HCT116 (cell line): ENCODE measurements around the gene CCDC197. TPM values are rescaled to one million over a fixed set of nuclear protein-coding genes. Genes with fewer than 3 reads are reported as not detected.
A peak's percentile ranks its signal among the peaks of the same experiment; 100 is the strongest.

Experiments
- ATAC-seq: fragments of 200-7000 bp; cut with Tn5 transposase; 2 replicates; pipeline ENCODE4 v1.9.1; 2020; ENCODE audit warnings: mild to moderate bottlenecking, moderate library complexity
- BruUV-seq: library from RNA; stranded (reverse); fragments of 400-500 nt; replicated peaks from 2 replicates; lab custom pipeline; 2021; lab: Mats Ljungman, UMichigan
- CTCF ChIA-PET: fragments of 300-600 bp; sonication (Branson Sonifier 250); formaldehyde crosslinking; loops from one replicate; lab custom pipeline; 2021; ENCODE audit warnings: antibody characterized with exemption; lab: Charles Lee
- POLR2A ChIA-PET: fragments of 300-600, 350-600 bp; sonication (Branson Sonifier 250); formaldehyde crosslinking; loops from one replicate; lab custom pipeline; 2021; ENCODE audit warnings: antibody characterized with exemption; lab: Charles Lee
- RAD21 ChIA-PET, 2 experiments: fragments of 300-600 bp; sonication (Branson Sonifier 250); formaldehyde crosslinking; loops; one replicate each; lab custom pipeline; 2023; ENCODE audit warnings: low total read pairs in 2 of 2; ENCODE audit not compliant: uncharacterized antibody in 2 of 2, unreplicated experiment in 2 of 2, low non-redundant PET in 1 of 2; lab: Charles Lee
- DNase-seq: peaks from one replicate; pipeline ENCODE4 v3.0.0-alpha.2; 2010; ENCODE audit warnings: low read depth, low spot score
- H2AFZ ChIP-seq: fragments of 200-600 bp; shearing (Covaris generic), sonication (generic); 2 replicates; pipeline ENCODE4 v1.6.1; 2017; ENCODE audit warnings: low read depth, mixed run types, mixed read lengths, antibody characterized with exemption, low read length; ENCODE audit not compliant: poor library complexity, severe bottlenecking
- H3K27ac ChIP-seq: 2 replicates; pipeline ENCODE4 v1.5.1; 2012; ENCODE audit warnings: low read depth, low read length
- H3K27me3 ChIP-seq: fragments of 200-600 bp; sonication (generic); 2 replicates; pipeline ENCODE4 v1.6.1; 2016; ENCODE audit warnings: mixed run types, low read length, mixed read lengths; ENCODE audit not compliant: insufficient read depth
- H3K36me3 ChIP-seq, 2 experiments: fragments of 200-500 bp in 1 of 2; fragments of 200-600 bp in 1 of 2; sonication (Bioruptor generic) in 1 of 2; sonication (generic) in 1 of 2; 2 replicates each; pipeline versions ENCODE4 v1.5.1 to v1.6.1; 2014 to 2016; ENCODE audit warnings: low read length in 2 of 2, inconsistent platforms in 1 of 2, mixed read lengths in 1 of 2, mixed run types in 1 of 2; ENCODE audit not compliant: insufficient read depth in 2 of 2, control insufficient read depth in 1 of 2
- H3K4me1 ChIP-seq, 2 experiments: fragments of 200-600 bp in 1 of 2; sonication (generic) in 1 of 2; 2 replicates each; pipeline versions ENCODE4 v1.5.1 to v1.6.1; 2012 to 2017; ENCODE audit warnings: low read length in 2 of 2, inconsistent platforms in 1 of 2, mild to moderate bottlenecking in 1 of 2, mixed read lengths in 1 of 2, mixed run types in 1 of 2, moderate library complexity in 1 of 2; ENCODE audit not compliant: insufficient read depth in 2 of 2, control insufficient read depth in 1 of 2
- H3K4me2 ChIP-seq: fragments of 200-600 bp; sonication (generic); 2 replicates; pipeline ENCODE4 v1.6.1; 2017; ENCODE audit warnings: mixed run types, low read length, mixed read lengths
- H3K4me3 ChIP-seq, 2 experiments: fragments of 200-600 bp in 1 of 2; sonication (generic) in 1 of 2; replicated peaks in 1 of 2; 2 replicates each; pipeline ENCODE4 v1.5.1; 2011 to 2016; ENCODE audit warnings: low read length in 2 of 2, control low read depth in 1 of 2, low read depth in 1 of 2, mild to moderate bottlenecking in 1 of 2, mixed read lengths in 1 of 2, mixed run types in 1 of 2
- H3K79me2 ChIP-seq: fragments of 200-600 bp; sonication (generic); 2 replicates; pipeline ENCODE4 v1.6.1; 2017; ENCODE audit warnings: mild to moderate bottlenecking, mixed run types, low read length, moderate library complexity, mixed read lengths; ENCODE audit not compliant: insufficient read depth
- H3K9ac ChIP-seq: fragments of 200-600 bp; sonication (generic); 2 replicates; pipeline ENCODE4 v1.6.1; 2016; ENCODE audit warnings: low read length, mixed read lengths
- H3K9me2 ChIP-seq: fragments of 200-600 bp; sonication (generic), shearing (Covaris generic); 2 replicates; pipeline ENCODE4 v1.6.1; 2017; ENCODE audit warnings: mixed run types, mild to moderate bottlenecking, moderate library complexity; ENCODE audit not compliant: insufficient read depth
- H3K9me3 ChIP-seq, 2 experiments: fragments of 200-500 bp in 1 of 2; fragments of 200-600 bp in 1 of 2; sonication (Bioruptor generic) in 1 of 2; sonication (generic) in 1 of 2; 2 replicates each; pipeline ENCODE4 v1.6.1; 2014 to 2017; ENCODE audit warnings: low read length in 2 of 2, mixed read lengths in 2 of 2, inconsistent platforms in 1 of 2, low read depth in 1 of 2, mild to moderate bottlenecking in 1 of 2, mixed run types in 1 of 2, moderate library complexity in 1 of 2; ENCODE audit not compliant: control insufficient read depth in 1 of 2, insufficient read depth in 1 of 2
- H4K20me1 ChIP-seq: fragments of 200-600 bp; sonication (generic), shearing (Covaris generic); 2 replicates; pipeline ENCODE4 v1.6.1; 2017; ENCODE audit warnings: mixed run types, mild to moderate bottlenecking, moderate library complexity; ENCODE audit not compliant: insufficient read depth
- ATF3 ChIP-seq: IDR thresholded peaks from 2 replicates; pipeline ENCODE4 v1.6.1; 2012
- CBX3 ChIP-seq: IDR thresholded peaks from 2 replicates; pipeline ENCODE4 v1.6.1; 2012; ENCODE audit warnings: low read depth
- CTCF ChIP-seq, 3 experiments: fragments of 200-600 bp in 1 of 3; sonication (generic) in 1 of 3; IDR thresholded peaks in 2 of 3; conservative IDR thresholded peaks in 1 of 3; 2 replicates each; pipeline ENCODE4 v1.5.1; 2012 to 2017; ENCODE audit warnings: low read depth in 2 of 3, low read length in 2 of 3, antibody characterized with exemption in 1 of 3, borderline replicate concordance in 1 of 3, control low read depth in 1 of 3, mild to moderate bottlenecking in 1 of 3, mixed read lengths in 1 of 3, mixed run types in 1 of 3, moderate library complexity in 1 of 3; ENCODE audit not compliant: insufficient read depth in 1 of 3
- ELF1 ChIP-seq: IDR thresholded peaks from 2 replicates; pipeline ENCODE4 v1.6.1; 2012; ENCODE audit warnings: low read depth, borderline replicate concordance
- EZH2phosphoT487 ChIP-seq: fragments of 200-600 bp; IDR thresholded peaks from 2 replicates; pipeline ENCODE4 v1.6.1; 2018; ENCODE audit warnings: antibody characterized with exemption, borderline replicate concordance
- FOSL1 ChIP-seq: IDR thresholded peaks from 2 replicates; pipeline ENCODE4 v1.6.1; 2012; ENCODE audit warnings: low read depth
- POLR2A ChIP-seq: IDR thresholded peaks from 2 replicates; pipeline ENCODE4 v1.7.0; 2011; ENCODE audit warnings: borderline replicate concordance; ENCODE audit not compliant: insufficient read depth, insufficient read length; ENCODE audit errors: extremely low read depth
- RAD21 ChIP-seq: IDR thresholded peaks from 2 replicates; pipeline ENCODE4 v1.6.1; 2012; ENCODE audit warnings: low read depth, mild to moderate bottlenecking
- SRF ChIP-seq: IDR thresholded peaks from 2 replicates; pipeline ENCODE4 v1.6.1; 2012; ENCODE audit warnings: low read depth
- YY1 ChIP-seq: IDR thresholded peaks from 2 replicates; pipeline ENCODE4 v1.6.1; 2011; ENCODE audit warnings: low read length, low read depth, moderate library complexity, mild to moderate bottlenecking; ENCODE audit not compliant: insufficient replicate concordance; ENCODE audit errors: extremely low read depth
- ZBTB33 ChIP-seq: IDR thresholded peaks from 2 replicates; pipeline ENCODE4 v1.6.1; 2011; ENCODE audit warnings: mild to moderate bottlenecking, low read length, moderate library complexity; ENCODE audit not compliant: insufficient replicate concordance; ENCODE audit errors: extremely low read depth
- ZFX ChIP-seq: fragments of 450-650 bp; IDR thresholded peaks from 2 replicates; pipeline ENCODE4 v1.6.1; 2017
- intact Hi-C: fragments of 100-400 bp; cut with micrococcal nuclease; formaldehyde crosslinking; loops from 2 replicates; pipeline ENCODE4 v1.10.0; 2022
- total RNA-seq: library from RNA; stranded (reverse); gene quantifications from one replicate; pipeline ENCODE4 v1.2.1, GENCODE V29; 2021; ENCODE audit not compliant: unreplicated experiment

Gene CCDC197
- total RNA-seq, 1 experiment from 2014 or later, result not detected

GRCh38 chr14:94051115-94051514 is 54.0 kb downstream of the CCDC197 start:
- no peak for ATAC-seq
- ChIA-PET POLR2A (no interaction called here), CTCF (interaction anchor here (1.3 to 1.8 kb wide), 3 partner anchors 15 to 86 kb away, joined by 5 to 20 read pairs (median 8); no protein-coding TSS in a partner anchor), RAD21 (interaction anchor here (0.7 to 2.0 kb wide), 3 partner anchors 15 to 86 kb away, joined by 3 to 5 read pairs (median 3); partner anchors contain the start of gene IFI27L2 (in 1 of the 2))
- no peaks in the 10 kb centered on the region for H3K4me1 ChIP-seq
- intact Hi-C loops, result loop anchor here (1.0 to 2.0 kb wide), 3 partner anchors 81 to 130 kb away; no protein-coding TSS in a partner anchor
- H3K4me2 ChIP-seq, result no peak overlapping the region
- no peak overlapping the region for H3K27ac ChIP-seq
- H3K9ac ChIP-seq, result no peak overlapping the region
- no peaks in the 10 kb centered on the region; the same call in 1 of the 2 replicates for H3K79me2 ChIP-seq
- H3K4me3 ChIP-seq, result no peak overlapping the region
- DNase-seq, result no peak
- H3K36me3 ChIP-seq, result peaks cover 37 to 66% of the 10 kb centered on the region in 2 experiments; a peak in 3 of 4 replicates
- no TSS peak for BruUV-seq
- H3K9me2 ChIP-seq, result no peaks in the 10 kb centered on the region
- no peaks in the 10 kb centered on the region for H3K27me3 ChIP-seq
- H4K20me1 ChIP-seq, result no peaks in the 10 kb centered on the region
- TF ChIP-seq YY1 (no peak), RAD21 (peak; percentile 39; the same call in 1 of the 2 replicates), CTCF (IDR thresholded peaks at IDR 0.05 in 2 of 3, conservative IDR thresholded peaks at IDR 0.05 in 1 of 3; ENCODE audit: borderline replicate concordance in 1 of 3, insufficient read depth in 1 of 3, low read depth in 2 of 3, low read length in 2 of 3) (peak; percentile 34 to 42 (median 37); a peak in 4 of 6 replicates)
- H2AFZ ChIP-seq, result no peak overlapping the region
- H3K9me3 ChIP-seq, result no peaks in the 10 kb centered on the region

- no peaks in the 10 kb centered on the region for H3K4me1 ChIP-seq
- no peaks in the 10 kb centered on the region; the same call in 1 of the 2 replicates for H3K79me2 ChIP-seq
- no TSS peak for BruUV-seq
- H3K27ac ChIP-seq, result no peak overlapping the region
- no peak overlapping the region for H3K4me3 ChIP-seq
- no peak for ATAC-seq
- ChIA-PET CTCF (interaction anchor here (0.7 to 1.8 kb wide), 4 partner anchors 14 to 435 kb away, joined by 3 to 20 read pairs (median 6); no protein-coding TSS in a partner anchor), RAD21 (interaction anchor here in 1 of 2 experiments (2.0 kb wide), 1 partner anchor 85 kb away, joined by 5 read pairs; no protein-coding TSS in a partner anchor), POLR2A (no interaction called here)
- intact Hi-C loops, result loop anchor here (1.0 to 2.0 kb wide), 3 partner anchors 81 to 129 kb away; no protein-coding TSS in a partner anchor
- H3K36me3 ChIP-seq, result peaks cover 41 to 72% of the 10 kb centered on the region in 2 experiments; a peak in 3 of 4 replicates
- H4K20me1 ChIP-seq, result no peaks in the 10 kb centered on the region
- H3K9ac ChIP-seq, result no peak overlapping the region
- H2AFZ ChIP-seq, result no peak overlapping the region
- H3K9me2 ChIP-seq, result no peaks in the 10 kb centered on the region
- H3K27me3 ChIP-seq, result no peaks in the 10 kb centered on the region
- no peak overlapping the region for H3K4me2 ChIP-seq
- no peak for DNase-seq
- H3K9me3 ChIP-seq, result no peaks in the 10 kb centered on the region
- TF ChIP-seq EZH2phosphoT487, result no peak
- TF ChIP-seq ZFX, result no peak
- no peak for TF ChIP-seq ZBTB33
- no peak for TF ChIP-seq SRF
- no peak for TF ChIP-seq ELF1
- no peak for TF ChIP-seq RAD21
- TF ChIP-seq ATF3, result no peak
- no peak for TF ChIP-seq CBX3
- no peak for TF ChIP-seq POLR2A
- TF ChIP-seq FOSL1, result no peak
Measured at GRCh38 chr14:94051779-94052178, 54.7 kb downstream of the CCDC197 start.
